Endothelial cell of umbilical vein (primary cell): ENCODE measurements around the gene DENND1A. TPM values are rescaled to one million over a fixed set of nuclear protein-coding genes. Genes with fewer than 3 reads are reported as not detected.

Source experiments
- BruUV-seq: library from RNA; stranded (reverse); fragments of 400-500 nt; replicated peaks from 2 replicates; lab custom pipeline; 2021; lab: Mats Ljungman, UMichigan
- CTCF ChIA-PET: fragments of 300-600, 350-600 bp; sonication (Branson Sonifier 250); formaldehyde crosslinking; loops from one replicate; lab custom pipeline; 2021; ENCODE audit warnings: antibody characterized with exemption, inconsistent platforms; lab: Charles Lee
- POLR2A ChIA-PET: fragments of 300-600, 350-600 bp; sonication (Branson Sonifier 250); formaldehyde crosslinking; loops from one replicate; lab custom pipeline; 2021; ENCODE audit warnings: antibody characterized with exemption, inconsistent platforms; lab: Charles Lee
- DNase-seq: peaks from one replicate; pipeline ENCODE4 v3.0.0-alpha.2; 2011; ENCODE audit warnings: low read depth, low spot score
- FAIRE-seq: peaks from 2 replicates; lab custom pipeline; 2011; peaks lifted over from hg19 to GRCh38; lab: Jason Lieb, UNC
- H2AFZ ChIP-seq: 2 replicates; pipeline ENCODE4 v1.6.0; 2012; ENCODE audit warnings: low read depth, low read length, control low read depth, inconsistent platforms
- H3K27ac ChIP-seq: 2 replicates; pipeline ENCODE4 v1.5.1; 2011; ENCODE audit warnings: low read depth, mild to moderate bottlenecking, control low read depth, low read length, moderate library complexity; ENCODE audit not compliant: insufficient read depth
- H3K27me3 ChIP-seq, 2 experiments: 2 replicates each; pipeline versions ENCODE4 v1.6.0 to v1.6.1; 2011; ENCODE audit warnings: low read length in 2 of 2, mixed read lengths in 1 of 2; ENCODE audit not compliant: control insufficient read depth in 2 of 2, insufficient read depth in 2 of 2
- H3K36me3 ChIP-seq, 2 experiments: 2 replicates in 1 of 2; 3 replicates in 1 of 2; pipeline ENCODE4 v1.5.1; 2011; ENCODE audit warnings: low read length in 2 of 2, mild to moderate bottlenecking in 1 of 2, moderate library complexity in 1 of 2; ENCODE audit not compliant: control insufficient read depth in 2 of 2, insufficient read depth in 2 of 2; ENCODE audit errors: extremely low read depth in 1 of 2
- H3K4me1 ChIP-seq: 3 replicates; pipeline ENCODE4 v1.5.1; 2011; ENCODE audit warnings: mild to moderate bottlenecking, low read length; ENCODE audit not compliant: control insufficient read depth, insufficient read depth; ENCODE audit errors: extremely low read depth
- H3K4me2 ChIP-seq: 2 replicates; pipeline ENCODE4 v1.6.1; 2011; ENCODE audit warnings: low read length, control low read depth, mixed read lengths; ENCODE audit not compliant: insufficient read depth
- H3K4me3 ChIP-seq, 3 experiments: fragments of 200-600 bp in 1 of 3; sonication (generic), shearing (Covaris generic) in 1 of 3; replicated peaks in 1 of 3; 2 replicates each; pipeline ENCODE4 v1.5.1; 2011 to 2016; ENCODE audit warnings: control low read depth in 3 of 3, low read length in 3 of 3, mild to moderate bottlenecking in 2 of 3, inconsistent platforms in 1 of 3, low read depth in 1 of 3, moderate library complexity in 1 of 3; ENCODE audit not compliant: insufficient read depth in 1 of 3
- H3K79me2 ChIP-seq: 2 replicates; pipeline ENCODE4 v1.6.0; 2012; ENCODE audit warnings: low read length, inconsistent platforms; ENCODE audit not compliant: control insufficient read depth, insufficient read depth
- H3K9ac ChIP-seq: replicated peaks from 2 replicates; pipeline ENCODE3; 2011; ENCODE audit warnings: low read length, control low read depth; ENCODE audit not compliant: insufficient read depth; ENCODE audit errors: extremely low read depth
- H3K9me1 ChIP-seq: replicated peaks from 3 replicates; pipeline ENCODE4 v1.6.0; 2011; ENCODE audit warnings: mild to moderate bottlenecking, low read length; ENCODE audit not compliant: control insufficient read depth, insufficient read depth; ENCODE audit errors: extremely low read depth
- H3K9me3 ChIP-seq: replicated peaks from 2 replicates; pipeline ENCODE4 v1.5.1; 2012; ENCODE audit warnings: low read length, inconsistent platforms; ENCODE audit not compliant: control insufficient read depth, insufficient read depth
- H4K20me1 ChIP-seq: replicated peaks from 2 replicates; pipeline ENCODE3; 2011; ENCODE audit warnings: mild to moderate bottlenecking, low read length; ENCODE audit not compliant: control insufficient read depth, insufficient read depth; ENCODE audit errors: extremely low read depth
- EZH2 ChIP-seq: IDR thresholded peaks from 2 replicates; pipeline ENCODE4 v1.6.1; 2012; ENCODE audit warnings: borderline replicate concordance, low read depth, mild to moderate bottlenecking, moderate library complexity, low read length, inconsistent platforms; ENCODE audit not compliant: severe bottlenecking
- FOS ChIP-seq: IDR thresholded peaks from 2 replicates; pipeline ENCODE4 v1.6.1; 2011; ENCODE audit warnings: mild to moderate bottlenecking, low read length, moderate library complexity, borderline replicate concordance; ENCODE audit not compliant: insufficient read depth
- GATA2 ChIP-seq: IDR thresholded peaks from 2 replicates; pipeline ENCODE4 v1.7.0; 2011; ENCODE audit warnings: low read depth, mild to moderate bottlenecking, moderate library complexity, mixed read lengths, low read length; ENCODE audit not compliant: insufficient read length, insufficient read depth
- JUN ChIP-seq: IDR thresholded peaks from 2 replicates; pipeline ENCODE4 v1.6.1; 2011; ENCODE audit warnings: borderline replicate concordance, low read depth; ENCODE audit not compliant: insufficient read length, insufficient read depth
- MYC ChIP-seq: IDR thresholded peaks from one replicate; pipeline ENCODE4 v1.6.1; 2011; ENCODE audit warnings: mild to moderate bottlenecking, low read depth, low read length
- POLR2A ChIP-seq: IDR thresholded peaks from 2 replicates; pipeline ENCODE4 v1.6.1; 2012; ENCODE audit warnings: low read depth, mild to moderate bottlenecking, control low read depth, low read length
- POLR2AphosphoS5 ChIP-seq: IDR thresholded peaks from 2 replicates; pipeline ENCODE4 v1.6.1; 2012; ENCODE audit warnings: low read depth, mild to moderate bottlenecking, control low read depth, low read length, moderate library complexity; ENCODE audit not compliant: insufficient read depth
- dilution Hi-C: fragments of 300-500 bp; cut with MboI; formaldehyde crosslinking; loops from one replicate; pipeline ENCODE4 v1.15.0; 2019; ENCODE audit warnings: low sequenced_read_pairs; ENCODE audit not compliant: extremely low pct_ligation_motif_present
- intact Hi-C: fragments of 100-400 bp; cut with micrococcal nuclease; formaldehyde crosslinking; loops from one replicate; pipeline ENCODE4 v1.10.0; 2022
- polyA plus RNA-seq, 4 experiments: library from polyadenylated mRNA; depleted of rRNA in 3 of 4; stranded (reverse) in 3 of 4; unstranded in 1 of 4; fragments of >200 nt; gene quantifications; 2 replicates each; pipeline versions ENCODE4 v1.2.1 to v1.2.3, GENCODE V29; 2011 to 2012; ENCODE audit warnings: missing spikeins in 1 of 4
- total RNA-seq: library from RNA; stranded (reverse); gene quantifications from 2 replicates; pipeline ENCODE4 v1.2.3, GENCODE V29; 2021
- TF ChIP-seq, protein P1 (sequence below), 2 donors: IDR thresholded peaks; 1 replicate in 1 of 2; 2 replicates in 1 of 2; pipeline ENCODE4 v1.5.1; 2011; ENCODE audit warnings: low read length in 2 of 2, mild to moderate bottlenecking in 2 of 2, moderate library complexity in 2 of 2, control low read depth in 1 of 2, inconsistent platforms in 1 of 2, low read depth in 1 of 2; ENCODE audit not compliant: insufficient read depth in 1 of 2; ENCODE audit errors: extremely low read depth in 1 of 2
- TF ChIP-seq, protein P2 (sequence below): IDR thresholded peaks from 2 replicates; pipeline ENCODE4 v1.6.1; 2011; ENCODE audit not compliant: insufficient read depth, insufficient read length

The DENND1A gene
- total and polyA plus RNA-seq, 2 donors (not counting 3 experiments of a cell fraction or from before 2014, with no cell fraction given), result 18.5 to 24.5 TPM

DNA sequence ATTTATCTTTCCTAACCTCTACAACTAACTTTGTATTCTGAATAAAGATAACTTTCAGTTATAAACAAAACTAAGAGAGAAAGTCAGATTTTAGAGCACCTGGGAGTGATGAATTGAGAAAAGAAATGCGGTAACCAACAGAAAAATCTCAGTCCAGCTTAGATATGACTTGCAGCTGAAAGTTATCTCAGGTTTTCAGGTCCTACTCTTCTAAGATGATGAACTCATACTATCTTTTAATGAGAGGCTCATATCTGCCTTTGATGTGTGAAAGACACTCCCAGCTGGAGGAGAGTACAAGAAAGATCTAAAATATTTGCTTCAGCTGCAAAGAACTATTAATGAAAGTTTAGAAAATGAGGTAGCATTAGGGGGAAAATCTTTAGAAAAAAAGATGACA lies 190.5 kb downstream of the DENND1A start:
- FAIRE-seq (no peak), DNase-seq (no peak)
- Histone ChIP-seq H4K20me1 (no peaks in the 10 kb centered on the region), H3K27ac (no peak overlapping the region), H3K4me2 (no peak overlapping the region), H3K9me3 (no peaks in the 10 kb centered on the region), H3K4me3 (no peak overlapping the region), H3K36me3 (no peaks in the 10 kb centered on the region), H2AFZ (no peak overlapping the region), H3K4me1 (no peaks in the 10 kb centered on the region), H3K79me2 (no peaks in the 10 kb centered on the region), H3K9ac (no peak overlapping the region), H3K9me1 (no peaks in the 10 kb centered on the region), H3K27me3 (no peaks in the 10 kb centered on the region)
- TF ChIP-seq, protein P1, sequence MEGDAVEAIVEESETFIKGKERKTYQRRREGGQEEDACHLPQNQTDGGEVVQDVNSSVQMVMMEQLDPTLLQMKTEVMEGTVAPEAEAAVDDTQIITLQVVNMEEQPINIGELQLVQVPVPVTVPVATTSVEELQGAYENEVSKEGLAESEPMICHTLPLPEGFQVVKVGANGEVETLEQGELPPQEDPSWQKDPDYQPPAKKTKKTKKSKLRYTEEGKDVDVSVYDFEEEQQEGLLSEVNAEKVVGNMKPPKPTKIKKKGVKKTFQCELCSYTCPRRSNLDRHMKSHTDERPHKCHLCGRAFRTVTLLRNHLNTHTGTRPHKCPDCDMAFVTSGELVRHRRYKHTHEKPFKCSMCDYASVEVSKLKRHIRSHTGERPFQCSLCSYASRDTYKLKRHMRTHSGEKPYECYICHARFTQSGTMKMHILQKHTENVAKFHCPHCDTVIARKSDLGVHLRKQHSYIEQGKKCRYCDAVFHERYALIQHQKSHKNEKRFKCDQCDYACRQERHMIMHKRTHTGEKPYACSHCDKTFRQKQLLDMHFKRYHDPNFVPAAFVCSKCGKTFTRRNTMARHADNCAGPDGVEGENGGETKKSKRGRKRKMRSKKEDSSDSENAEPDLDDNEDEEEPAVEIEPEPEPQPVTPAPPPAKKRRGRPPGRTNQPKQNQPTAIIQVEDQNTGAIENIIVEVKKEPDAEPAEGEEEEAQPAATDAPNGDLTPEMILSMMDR (IDR thresholded peaks at IDR 0.05; ENCODE audit: extremely low read depth in 1 of 2, insufficient read depth in 1 of 2, low read depth in 1 of 2, low read length in 2 of 2), result no peak
- intact Hi-C loops, result no loop called here
- ChIA-PET CTCF (no interaction called here), POLR2A (no interaction called here)
- no TSS peak for BruUV-seq
- dilution Hi-C loops, result no loop called here

DNA sequence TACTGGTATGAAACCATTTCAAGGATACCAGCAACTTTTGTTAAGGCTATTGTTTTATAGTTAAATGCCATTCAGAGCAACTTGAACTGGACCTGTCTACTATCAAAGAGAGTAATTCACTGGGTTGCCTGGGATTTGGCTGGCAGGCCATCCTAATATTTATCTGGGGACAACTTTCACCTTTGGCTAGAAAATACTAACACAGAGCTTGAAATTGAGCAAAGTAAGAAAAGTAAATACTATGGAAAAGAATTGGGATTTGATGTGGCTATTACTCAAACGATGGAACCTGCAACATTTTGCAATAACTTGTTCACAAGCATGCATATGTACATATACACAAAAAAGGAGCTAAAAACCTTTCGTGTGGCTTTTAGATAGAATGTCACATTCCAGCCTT lies 191.3 kb downstream of the DENND1A start:
- dilution Hi-C loops (no loop called here), intact Hi-C loops (no loop called here)
- Histone ChIP-seq H4K20me1 (no peaks in the 10 kb centered on the region), H3K9me1 (no peaks in the 10 kb centered on the region), H3K79me2 (no peaks in the 10 kb centered on the region), H2AFZ (no peak overlapping the region), H3K4me2 (no peak overlapping the region), H3K9ac (no peak overlapping the region), H3K27me3 (no peaks in the 10 kb centered on the region), H3K36me3 (no peaks in the 10 kb centered on the region), H3K4me1 (no peaks in the 10 kb centered on the region), H3K4me3 (no peak overlapping the region), H3K27ac (no peak overlapping the region), H3K9me3 (no peaks in the 10 kb centered on the region)
- no peak for TF ChIP-seq FOS
- TF ChIP-seq, protein P1 (IDR thresholded peaks at IDR 0.05; ENCODE audit: extremely low read depth in 1 of 2, insufficient read depth in 1 of 2, low read depth in 1 of 2, low read length in 2 of 2), result no peak
- no peak for TF ChIP-seq POLR2AphosphoS5
- TF ChIP-seq POLR2A, result no peak
- TF ChIP-seq, protein P2, sequence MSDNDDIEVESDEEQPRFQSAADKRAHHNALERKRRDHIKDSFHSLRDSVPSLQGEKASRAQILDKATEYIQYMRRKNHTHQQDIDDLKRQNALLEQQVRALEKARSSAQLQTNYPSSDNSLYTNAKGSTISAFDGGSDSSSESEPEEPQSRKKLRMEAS, result no peak
- TF ChIP-seq EZH2, result no peak
- TF ChIP-seq MYC, result no peak
- no peak for TF ChIP-seq GATA2
- no peak for TF ChIP-seq JUN
- no TSS peak for BruUV-seq
- FAIRE-seq (no peak), DNase-seq (no peak)
- ChIA-PET POLR2A (no interaction called here), CTCF (interaction anchor here (0.9 to 1.4 kb wide), 4 partner anchors 9 to 21 kb away, joined by 3 read pairs; no protein-coding TSS in a partner anchor)
